GM13977 (cell line): Measurements from ENCODE around the gene GTF2IRD1.
"Not testable (repeated sequence)": the region's sequence is repeated elsewhere in the genome, so short reads cannot be mapped to it uniquely, and the experiment has no call there.

ENCODE experiments used
- DNase-seq: peaks from one replicate; pipeline ENCODE4 v3.0.0; 2012; ENCODE audit warnings: low spot score
- CTCF ChIP-seq: IDR thresholded peaks from 2 replicates; pipeline ENCODE4 v1.5.1; 2012; ENCODE audit warnings: mild to moderate bottlenecking, control low read depth; ENCODE audit not compliant: insufficient read depth; ENCODE audit errors: extremely low read depth, missing control alignments
- in situ Hi-C: fragments of 300-500 bp; cut with MboI; formaldehyde crosslinking; loops from one replicate; pipeline ENCODE4 v1.12.0; 2022; ENCODE audit warnings: low sequenced_read_pairs, low pct_unique_long_range_greater_than_20kb, mixed read lengths, inconsistent platforms; ENCODE audit not compliant: unreplicated experiment

GTF2IRD1 gene

GRCh38 chr7:74429153-74429747 is 24.5 kb upstream of the GTF2IRD1 start:
- no peak for DNase-seq
- in situ Hi-C loops: loop anchor here (10.0 kb wide), 1 partner anchor 136 kb away; no protein-coding TSS in a partner anchor
- no peak for TF ChIP-seq CTCF

- in situ Hi-C loops: not testable (repeated sequence)
These were observed 23.3 kb upstream of the GTF2IRD1 start for GRCh38 chr7:74430409-74430808.

GRCh38 chr7:74430961-74431466 is 22.7 kb upstream of the GTF2IRD1 start:
- in situ Hi-C loops: no loop called here
- DNase-seq: no peak
- no peak for TF ChIP-seq CTCF

More at GRCh38 chr7:74430409-74430808, 23.3 kb upstream of the GTF2IRD1 start:
- not testable (repeated sequence) for DNase-seq

- DNase-seq, in situ Hi-C loops: not testable (repeated sequence)
These were observed 16.5 kb upstream of the GTF2IRD1 start for GRCh38 chr7:74437291-74437571.

- in situ Hi-C loops: no loop called here
- DNase-seq: no peak
- no peak for TF ChIP-seq CTCF
These were observed 15.4 kb upstream of the GTF2IRD1 start for GRCh38 chr7:74438327-74438726.

- no peak for DNase-seq
- no peak for TF ChIP-seq CTCF
- in situ Hi-C loops: no loop called here
These were observed 14.2 kb upstream of the GTF2IRD1 start for GRCh38 chr7:74439541-74439940.

GRCh38 chr7:74440143-74440542 is 13.6 kb upstream of the GTF2IRD1 start:
- DNase-seq, in situ Hi-C loops: not testable (repeated sequence)

- in situ Hi-C loops: no loop called here
- no peak for DNase-seq
- TF ChIP-seq CTCF: no peak
These were observed 11.9 kb upstream of the GTF2IRD1 start for GRCh38 chr7:74441801-74442200.
